OCI-LY1 (cell line): Measurements from ENCODE around the gene CYB5B.
"Not testable (repeated sequence)": the region's sequence is repeated elsewhere in the genome, so short reads cannot be mapped to it uniquely, and the experiment has no call there.

Experiments used
- H2AFZ ChIP-seq: fragments of 200-600 bp; sonication (generic), shearing (Covaris generic); 2 replicates; pipeline ENCODE4 v1.6.0; 2014; ENCODE audit warnings: antibody characterized with exemption, mild to moderate bottlenecking, low read length
- H3F3A ChIP-seq: fragments of 200-600 bp; sonication (generic), shearing (Covaris generic); 2 replicates; pipeline ENCODE4 v1.6.0; 2014; ENCODE audit warnings: mild to moderate bottlenecking, antibody characterized with exemption, low read length, moderate library complexity; ENCODE audit not compliant: insufficient read depth
- H3K27ac ChIP-seq: fragments of 200-600 bp; sonication (generic); 2 replicates; pipeline ENCODE4 v1.5.1; 2014; ENCODE audit warnings: low read length, mixed run types, mild to moderate bottlenecking, low read depth; ENCODE audit not compliant: poor library complexity, severe bottlenecking
- H3K27me3 ChIP-seq: fragments of 200-600 bp; sonication (generic); 2 replicates; pipeline ENCODE4 v1.6.0; 2014; ENCODE audit warnings: antibody characterized with exemption, mild to moderate bottlenecking, low read length, moderate library complexity; ENCODE audit not compliant: insufficient read depth
- H3K36me3 ChIP-seq: fragments of 200-600 bp; sonication (generic); 2 replicates; pipeline ENCODE4 v1.6.1; 2014; ENCODE audit warnings: mild to moderate bottlenecking, antibody characterized with exemption, low read length, moderate library complexity, mixed read lengths; ENCODE audit not compliant: insufficient read depth
- H3K4me1 ChIP-seq: fragments of 200-600 bp; sonication (generic); 2 replicates; pipeline ENCODE4 v1.5.1; 2014; ENCODE audit warnings: mild to moderate bottlenecking, low read length, moderate library complexity; ENCODE audit not compliant: insufficient read depth, severe bottlenecking
- H3K4me2 ChIP-seq: fragments of 200-600 bp; sonication (generic), shearing (Covaris generic); 2 replicates; pipeline ENCODE4 v1.6.1; 2014; ENCODE audit warnings: low read length
- H3K4me3 ChIP-seq: fragments of 200-600 bp; sonication (generic); 2 replicates; pipeline ENCODE4 v1.5.1; 2014; ENCODE audit warnings: low read length, low read depth, mild to moderate bottlenecking, mixed read lengths; ENCODE audit not compliant: poor library complexity, severe bottlenecking
- H3K79me2 ChIP-seq: fragments of 200-600 bp; shearing (Covaris generic); 2 replicates; pipeline ENCODE4 v1.6.1; 2016; ENCODE audit warnings: mixed run types, low read length, mixed read lengths; ENCODE audit not compliant: insufficient read depth
- H3K9ac ChIP-seq: fragments of 200-600 bp; sonication (generic), shearing (Covaris generic); 2 replicates; pipeline ENCODE4 v1.6.1; 2014; ENCODE audit warnings: mild to moderate bottlenecking, low read length, mixed read lengths
- H3K9me2 ChIP-seq: fragments of 200-600 bp; sonication (generic), shearing (Covaris generic); 2 replicates; pipeline ENCODE4 v1.6.1; 2014; ENCODE audit warnings: low read depth, mild to moderate bottlenecking, low read length, mixed read lengths
- H3K9me3 ChIP-seq: fragments of 200-600 bp; shearing (Covaris generic); 2 replicates; pipeline ENCODE4 v1.6.1; 2014; ENCODE audit warnings: low read length, mixed read lengths
- H4K20me1 ChIP-seq: fragments of 200-600 bp; sonication (generic), shearing (Covaris generic); 2 replicates; pipeline ENCODE4 v1.6.0; 2016; ENCODE audit warnings: mild to moderate bottlenecking, low read length; ENCODE audit not compliant: insufficient read depth
- CTCF ChIP-seq: fragments of 200-600 bp; sonication (generic), shearing (Covaris generic); IDR thresholded peaks from 2 replicates; pipeline ENCODE4 v1.5.1; 2017; ENCODE audit warnings: mild to moderate bottlenecking, antibody characterized with exemption, low read length, moderate library complexity, mixed read lengths
- EZH2 ChIP-seq: fragments of 200-600 bp; sonication (generic), shearing (Covaris generic); IDR thresholded peaks from 2 replicates; pipeline ENCODE4 v1.8.0; 2017; ENCODE audit warnings: borderline replicate concordance, mixed run types, mild to moderate bottlenecking, antibody characterized with exemption, low read length, moderate library complexity, mixed read lengths

CYB5B gene

GRCh38 chr16:69424935-69425784 is 741 bp downstream of the CYB5B start:
- H3K4me1 ChIP-seq, result peaks cover 19% of the 10 kb centered on the region
- H3K9ac ChIP-seq, result peak overlapping the region; percentile 97
- no peaks in the 10 kb centered on the region for H3K9me2 ChIP-seq
- H3K27me3 ChIP-seq, result no peaks in the 10 kb centered on the region
- H3K4me3 ChIP-seq, result peak overlapping the region; percentile 98
- H3K36me3 ChIP-seq, result peaks cover 36% of the 10 kb centered on the region
- H3K4me2 ChIP-seq, result peak overlapping the region; percentile 96
- H3F3A ChIP-seq, result no peaks in the 10 kb centered on the region
- H4K20me1 ChIP-seq, result no peaks in the 10 kb centered on the region
- peak overlapping the region; percentile 69 for H2AFZ ChIP-seq
- no peaks in the 10 kb centered on the region; the same call in 1 of the 2 replicates for H3K9me3 ChIP-seq
- H3K27ac ChIP-seq, result peak overlapping the region; percentile 71
- no peak for TF ChIP-seq CTCF
- no peak for TF ChIP-seq EZH2
- H3K79me2 ChIP-seq, result peaks cover 20% of the 10 kb centered on the region

- no peak overlapping the region for H3K4me2 ChIP-seq
- H3K9me2 ChIP-seq, result no peaks in the 10 kb centered on the region
- H3K27me3 ChIP-seq, result no peaks in the 10 kb centered on the region
- no peaks in the 10 kb centered on the region; the same call in 1 of the 2 replicates for H3K9me3 ChIP-seq
- TF ChIP-seq EZH2 (no peak), CTCF (no peak)
- H2AFZ ChIP-seq, result no peak overlapping the region
- H4K20me1 ChIP-seq, result no peaks in the 10 kb centered on the region
- no peak overlapping the region for H3K27ac ChIP-seq
- no peaks in the 10 kb centered on the region for H3F3A ChIP-seq
- H3K36me3 ChIP-seq, result peaks cover 70% of the 10 kb centered on the region
- H3K4me1 ChIP-seq, result peaks cover 18% of the 10 kb centered on the region
- H3K9ac ChIP-seq, result no peak overlapping the region
- no peak overlapping the region for H3K4me3 ChIP-seq
- peaks cover 25% of the 10 kb centered on the region for H3K79me2 ChIP-seq
These were observed 4.2 kb downstream of the CYB5B start for GRCh38 chr16:69428652-69429051.

- not testable (repeated sequence) for H3K9me2 ChIP-seq, H3F3A ChIP-seq, H2AFZ ChIP-seq, H3K4me3 ChIP-seq, H3K9me3 ChIP-seq, H3K27ac ChIP-seq, H3K27me3 ChIP-seq, H3K4me2 ChIP-seq, H4K20me1 ChIP-seq, H3K9ac ChIP-seq
- H3K79me2 ChIP-seq, result peaks cover 29% of the 10 kb centered on the region
- H3K36me3 ChIP-seq, result peaks cover 75% of the 10 kb centered on the region
- peaks cover 13% of the 10 kb centered on the region for H3K4me1 ChIP-seq
These were observed 4.7 kb downstream of the CYB5B start for GRCh38 chr16:69429058-69429640.
